ENCODE data around the gene PAK6. TPM values are rescaled to one million over a fixed set of nuclear protein-coding genes. Genes with fewer than 3 reads are reported as not detected.

PAK6 gene
- total RNA-seq, 2 donors from 2014 or later: 13.8 to 190 TPM

- no peaks in the 10 kb centered on the region for H3K9me3 ChIP-seq
- intact Hi-C loops (cut with DNase I): no loop called here
- no peaks in the 10 kb centered on the region for H3K4me1 ChIP-seq (replicated peaks)
- TF ChIP-seq POLR2AphosphoS5 (IDR thresholded peaks at IDR 0.05) (no peak), POLR2A (IDR thresholded peaks at IDR 0.05) (no peak), CTCF (IDR thresholded peaks at IDR 0.05) (no peak)
- 73% methylated on average over 3 of the region's 3 CpGs for WGBS
- no peaks in the 10 kb centered on the region for H3K27me3 ChIP-seq (replicated peaks; ENCODE audit: insufficient read depth)
- no peak overlapping the region for H3K27ac ChIP-seq
- no peak overlapping the region for H3K4me3 ChIP-seq
- DNase-seq (ENCODE audit: low spot score): no peak
- no peaks in the 10 kb centered on the region for H3K36me3 ChIP-seq
Observed at GRCh38 chr15:40310993-40311392, 72.1 kb downstream of the PAK6 start.

DNA sequence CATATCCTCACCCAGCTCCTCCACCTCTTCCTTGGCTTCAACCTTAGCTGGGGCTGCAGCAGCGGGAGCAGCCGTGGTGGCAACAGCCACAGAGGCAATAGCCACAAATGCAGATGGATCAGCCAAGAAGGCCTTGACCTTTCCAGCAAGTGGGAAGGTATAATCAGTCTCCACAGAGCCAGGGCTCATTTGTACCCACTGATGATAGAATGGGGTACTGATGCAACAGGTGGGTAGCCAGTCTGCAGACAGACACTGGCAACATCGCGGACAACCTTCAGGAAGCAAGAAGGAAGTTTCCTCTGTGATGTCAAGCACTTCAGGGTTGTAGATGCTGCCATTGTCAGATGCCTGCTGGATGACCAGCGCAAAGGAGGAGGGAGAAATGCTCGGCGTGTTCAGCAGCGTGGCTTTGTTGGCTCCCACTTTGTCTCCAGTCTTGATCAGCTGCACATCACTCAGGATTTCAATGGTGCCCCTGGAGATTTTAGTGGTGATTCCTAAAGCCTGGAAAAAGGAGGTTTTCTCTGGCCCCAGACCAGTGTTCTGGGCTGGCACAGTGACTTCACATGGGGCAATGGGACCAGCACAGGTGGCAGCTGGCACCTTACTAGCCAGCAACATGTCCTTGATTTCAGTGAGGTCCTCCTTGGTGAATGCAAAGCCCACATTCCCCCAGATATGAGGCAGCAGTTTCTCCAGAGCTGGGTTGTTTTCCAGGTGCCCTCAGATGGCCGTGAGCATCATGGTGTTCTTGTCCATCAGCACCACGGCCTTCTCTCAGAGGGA is 73.7 kb downstream of the PAK6 start:
- 90% methylated on average over 10 of the region's 10 CpGs for WGBS
- Histone ChIP-seq H3K4me3 (no peak overlapping the region), H3K27ac (no peak overlapping the region), H3K4me1 (replicated peaks) (no peaks in the 10 kb centered on the region), H3K9me3 (no peaks in the 10 kb centered on the region), H3K27me3 (replicated peaks; ENCODE audit: insufficient read depth) (no peaks in the 10 kb centered on the region), H3K36me3 (no peaks in the 10 kb centered on the region)
- TF ChIP-seq POLR2A (IDR thresholded peaks at IDR 0.05) (no peak), POLR2AphosphoS5 (IDR thresholded peaks at IDR 0.05) (no peak), CTCF (IDR thresholded peaks at IDR 0.05) (no peak)
- intact Hi-C loops (cut with DNase I): no loop called here
- DNase-seq (ENCODE audit: low spot score): no peak

DNA sequence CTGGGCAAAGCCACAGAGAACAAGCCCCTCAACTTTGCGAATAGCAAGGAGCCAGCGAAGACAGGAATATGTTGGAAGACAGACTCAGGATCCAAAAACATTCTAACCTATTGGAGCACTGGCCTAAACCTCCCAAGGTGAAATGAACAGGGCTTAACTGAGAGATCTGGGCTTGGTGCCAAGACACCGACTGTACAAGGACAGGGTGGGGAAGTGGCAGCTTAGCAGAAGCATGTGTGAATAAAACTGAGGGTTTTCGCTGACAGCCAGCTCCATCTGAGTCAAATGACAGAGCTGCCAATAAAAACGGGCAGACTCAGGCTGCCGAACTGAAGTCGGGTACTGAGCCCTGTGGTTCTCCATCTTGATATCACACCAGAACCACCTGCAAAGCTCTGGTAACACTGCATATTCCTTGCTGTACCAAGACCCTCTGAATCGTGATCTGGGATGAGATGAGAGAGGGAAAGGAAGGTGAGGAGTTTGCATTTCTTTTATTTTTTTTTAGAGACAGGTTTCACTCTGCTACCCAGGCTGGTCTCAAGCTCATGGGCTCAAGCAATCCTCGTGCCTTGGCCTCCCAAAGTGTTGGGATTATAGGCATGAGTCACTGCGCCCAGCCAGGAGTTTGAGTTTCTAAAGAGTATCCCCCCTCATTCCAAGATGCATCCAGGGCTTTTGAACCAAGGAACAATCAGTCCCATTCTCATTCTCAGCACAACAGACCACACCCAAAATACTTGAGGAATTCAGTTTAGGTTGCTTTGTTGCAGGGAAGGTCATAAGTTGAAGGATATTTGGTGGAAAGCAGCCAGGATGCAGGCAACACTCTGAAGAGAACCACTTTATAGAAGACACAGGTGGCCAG is 74.9 kb downstream of the PAK6 start:
- peak; percentile 62 for DNase-seq (ENCODE audit: low spot score)
- no peaks in the 10 kb centered on the region for H3K27me3 ChIP-seq (replicated peaks; ENCODE audit: insufficient read depth)
- 39% methylated on average over 10 of the region's 10 CpGs for WGBS
- H3K4me3 ChIP-seq: no peak overlapping the region
- intact Hi-C loops (cut with DNase I): no loop called here
- no peak overlapping the region for H3K27ac ChIP-seq
- H3K36me3 ChIP-seq: no peaks in the 10 kb centered on the region
- H3K9me3 ChIP-seq: no peaks in the 10 kb centered on the region
- TF ChIP-seq POLR2A (IDR thresholded peaks at IDR 0.05) (no peak), POLR2AphosphoS5 (IDR thresholded peaks at IDR 0.05) (no peak), CTCF (IDR thresholded peaks at IDR 0.05) (no peak)
- H3K4me1 ChIP-seq (replicated peaks): no peaks in the 10 kb centered on the region

DNA sequence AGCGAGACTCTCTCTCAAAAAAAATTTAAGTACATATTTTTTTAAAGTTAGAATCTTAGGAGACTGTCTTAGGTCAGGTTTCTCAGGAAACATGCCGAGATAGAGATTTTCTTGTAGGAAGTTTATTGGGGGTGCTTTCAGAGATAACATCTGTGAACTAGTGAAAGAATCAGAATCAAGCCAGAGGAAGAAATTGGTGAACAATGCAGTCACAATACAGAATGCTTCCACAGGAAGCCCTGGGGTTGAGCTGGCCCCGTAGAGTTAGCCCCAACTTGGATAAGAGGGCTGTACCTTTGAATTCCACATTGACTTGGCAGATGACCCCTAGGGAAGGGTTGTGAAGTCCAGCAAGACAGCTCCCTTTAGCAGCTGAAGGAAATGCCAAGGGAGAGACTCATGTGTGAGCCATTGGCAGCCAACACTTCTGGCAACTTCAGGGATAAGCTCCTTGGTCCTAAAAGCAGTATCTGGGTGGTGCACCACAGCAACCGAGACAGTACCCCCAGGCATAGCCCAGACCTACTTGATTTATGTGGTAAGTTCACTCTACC is 75.9 kb downstream of the PAK6 start:
- no peak overlapping the region for H3K4me3 ChIP-seq
- intact Hi-C loops (cut with DNase I): no loop called here
- no peak overlapping the region for H3K27ac ChIP-seq
- no peaks in the 10 kb centered on the region for H3K27me3 ChIP-seq (replicated peaks; ENCODE audit: insufficient read depth)
- no peaks in the 10 kb centered on the region for H3K36me3 ChIP-seq
- no peaks in the 10 kb centered on the region for H3K4me1 ChIP-seq (replicated peaks)
- WGBS: 69% methylated on average over 4 of the region's 4 CpGs
- H3K9me3 ChIP-seq: no peaks in the 10 kb centered on the region
- DNase-seq (ENCODE audit: low spot score): no peak
- no peak for TF ChIP-seq POLR2A (IDR thresholded peaks at IDR 0.05)
- TF ChIP-seq POLR2AphosphoS5 (IDR thresholded peaks at IDR 0.05): no peak
- no peak for TF ChIP-seq CTCF (IDR thresholded peaks at IDR 0.05)

Data from prostate gland (tissue), 2 donors.